ENCODE data around the gene PDAP1.
"Not testable (repeated sequence)": the region's sequence is repeated elsewhere in the genome, so short reads cannot be mapped to it uniquely, and the experiment has no call there.

Gene PDAP1

GRCh38 chr7:99379043-99379577 is 29.3 kb downstream of the PDAP1 start:
- DNase-seq (ENCODE audit: low read depth) = no peak

- DNase-seq (ENCODE audit: low read depth) = no peak
These were observed 33.2 kb downstream of the PDAP1 start for GRCh38 chr7:99375070-99375807.

GRCh38 chr7:99374111-99375064 is 34.0 kb downstream of the PDAP1 start, which contains the start of gene ARPC1B:
Gene ARPC1B, plus strand, starts transcription at chr7:99374730. Its CDS starts 10,985 bp downstream, at chr7:99385715.
- DNase-seq (ENCODE audit: low read depth) = peak; percentile 82

GRCh38 chr7:99373091-99374066 is 35.0 kb downstream of the PDAP1 start:
- DNase-seq (ENCODE audit: low read depth) = no peak

- no peak for DNase-seq (ENCODE audit: low read depth)
These were observed 35.9 kb downstream of the PDAP1 start for GRCh38 chr7:99372275-99373090.

GRCh38 chr7:99371376-99371920 is 36.9 kb downstream of the PDAP1 start:
- no peak for DNase-seq (ENCODE audit: low read depth)

GRCh38 chr7:99369767-99370391 is 38.5 kb downstream of the PDAP1 start:
- no peak for DNase-seq (ENCODE audit: low read depth)

- DNase-seq (ENCODE audit: low read depth) = no peak
These were observed 39.5 kb downstream of the PDAP1 start for GRCh38 chr7:99368750-99369389.

GRCh38 chr7:99366646-99367045 is 41.8 kb downstream of the PDAP1 start:
- DNase-seq (ENCODE audit: low read depth) = no peak

GRCh38 chr7:99365318-99366141 is 42.9 kb downstream of the PDAP1 start:
- peak; percentile 55 for DNase-seq (ENCODE audit: low read depth)

- DNase-seq (ENCODE audit: low read depth) = no peak
These were observed 45.1 kb downstream of the PDAP1 start for GRCh38 chr7:99363286-99363685.

- DNase-seq (ENCODE audit: low read depth) = no peak
These were observed 45.6 kb downstream of the PDAP1 start for GRCh38 chr7:99362801-99363200.

GRCh38 chr7:99359465-99360154 is 48.8 kb downstream of the PDAP1 start:
- DNase-seq (ENCODE audit: low read depth) = no peak

GRCh38 chr7:99358521-99358920 is 49.9 kb downstream of the PDAP1 start:
- not testable (repeated sequence) for DNase-seq (ENCODE audit: low read depth)

GRCh38 chr7:99357701-99358490 is 50.5 kb downstream of the PDAP1 start:
- no peak for DNase-seq (ENCODE audit: low read depth)

GRCh38 chr7:99355098-99355497 is 53.3 kb downstream of the PDAP1 start:
- DNase-seq (ENCODE audit: low read depth) = no peak

GRCh38 chr7:99352247-99352646 is 56.1 kb downstream of the PDAP1 start:
- DNase-seq (ENCODE audit: low read depth) = no peak

Data from stimulated activated CD4-positive, alpha-beta T cell treated with anti-CD3 and anti-CD28 coated beads, Interleukin-2, amount 100 ng/mL, for 4 hours (primary cell).